B cell (primary cell): Measurements from ENCODE around the gene CCDC85C. TPM values are rescaled to one million over a fixed set of nuclear protein-coding genes. Genes with fewer than 3 reads are reported as not detected.

Experiments used
- ATAC-seq: fragments of 200-7000 bp; cut with Tn5 transposase; one replicate; pipeline ENCODE4 v1.10.0; 2021; ENCODE audit warnings: low read depth, mild to moderate bottlenecking, moderate number of reproducible peaks, moderate library complexity
- CTCF ChIA-PET: fragments of 350-600 bp; sonication (Branson Sonifier 250); formaldehyde crosslinking; loops from one replicate; lab custom pipeline; 2021; ENCODE audit warnings: antibody characterized with exemption, inconsistent platforms; lab: Charles Lee
- POLR2A ChIA-PET: fragments of 350-600 bp; sonication (Branson Sonifier 250); formaldehyde crosslinking; loops from one replicate; lab custom pipeline; 2021; ENCODE audit warnings: antibody characterized with exemption; lab: Charles Lee
- DNase-seq: peaks from one replicate; pipeline ENCODE4 v3.0.0; 2013
- H2AFZ ChIP-seq: 2 replicates; pipeline ENCODE4 v1.6.1; 2012; ENCODE audit warnings: mild to moderate bottlenecking, low read depth, low read length; ENCODE audit not compliant: insufficient read depth, poor library complexity, severe bottlenecking
- H3K27ac ChIP-seq, 2 donors: 1 replicate in 1 of 2; 2 replicates in 1 of 2; pipeline ENCODE4 v1.5.1; 2012 to 2013; ENCODE audit warnings: low read length in 2 of 2, mild to moderate bottlenecking in 2 of 2, moderate library complexity in 1 of 2
- H3K27me3 ChIP-seq, 4 experiments: fragments of 200-600 bp in 1 of 4; sonication (generic) in 1 of 4; replicated peaks in 1 of 4; 1 replicate in 2 of 4; 2 replicates in 2 of 4; pipeline versions ENCODE4 v1.6.1 to v1.7.0; 2013 to 2016; ENCODE audit warnings: low read length in 3 of 4, mild to moderate bottlenecking in 2 of 4, mixed read lengths in 1 of 4, moderate library complexity in 1 of 4; ENCODE audit not compliant: insufficient read depth in 4 of 4, control insufficient read depth in 3 of 4; ENCODE audit errors: control extremely low read depth in 1 of 4
- H3K36me3 ChIP-seq, 2 experiments: replicated peaks in 1 of 2; 1 replicate in 1 of 2; 2 replicates in 1 of 2; pipeline versions ENCODE4 v1.6.1 to v1.7.1; 2013; ENCODE audit warnings: low read length in 1 of 2; ENCODE audit not compliant: insufficient read depth in 2 of 2, control insufficient read depth in 1 of 2; ENCODE audit errors: control extremely low read depth in 1 of 2, extremely low read depth in 1 of 2
- H3K4me1 ChIP-seq, 2 donors: fragments of 200-600 bp in 1 of 2; sonication (generic) in 1 of 2; 1 replicate in 1 of 2; 2 replicates in 1 of 2; pipeline versions ENCODE4 v1.5.1 to v1.6.1; 2013 to 2017; ENCODE audit warnings: low read length in 2 of 2; ENCODE audit not compliant: control insufficient read depth in 2 of 2, insufficient read depth in 2 of 2
- H3K4me2 ChIP-seq: replicated peaks from 2 replicates; pipeline ENCODE3; 2012; ENCODE audit warnings: mild to moderate bottlenecking, low read depth, low read length; ENCODE audit not compliant: poor library complexity, severe bottlenecking
- H3K4me3 ChIP-seq, 5 experiments: fragments of 200-600 bp in 1 of 5; sonication (generic) in 1 of 5; 1 replicate in 3 of 5; 2 replicates in 2 of 5; pipeline versions ENCODE4 v1.5.1 to v1.7.0; 2011 to 2016; ENCODE audit warnings: low read length in 4 of 5, mild to moderate bottlenecking in 4 of 5, low read depth in 2 of 5, control low read depth in 1 of 5, moderate library complexity in 1 of 5; ENCODE audit not compliant: insufficient read depth in 1 of 5; ENCODE audit errors: control extremely low read depth in 1 of 5, extremely low read depth in 1 of 5
- H3K79me2 ChIP-seq: fragments of 200-600 bp; sonication (generic); one replicate; pipeline ENCODE4 v1.6.0; 2016; ENCODE audit warnings: low read length; ENCODE audit not compliant: control insufficient read depth, insufficient read depth
- H3K9ac ChIP-seq: fragments of 200-600 bp; sonication (generic); 2 replicates; pipeline ENCODE4 v1.6.1; 2017; ENCODE audit warnings: mild to moderate bottlenecking, low read length, moderate library complexity
- H3K9me3 ChIP-seq, 3 donors: one replicate each; pipeline versions ENCODE4 v1.6.1 to v1.7.1; 2013; ENCODE audit warnings: low read length in 2 of 3; ENCODE audit not compliant: control insufficient read depth in 2 of 3, insufficient read depth in 1 of 3; ENCODE audit errors: control extremely low read depth in 1 of 3
- H4K20me1 ChIP-seq: 2 replicates; pipeline ENCODE4 v1.6.0; 2012; ENCODE audit warnings: mild to moderate bottlenecking, low read length; ENCODE audit not compliant: insufficient read depth, control insufficient read depth, poor library complexity, severe bottlenecking
- H3K27ac Mint-ChIP-seq: one replicate; pipeline ENCODE4 v1.8.0; 2021; ENCODE audit warnings: mixed read lengths
- H3K27me3 Mint-ChIP-seq: one replicate; pipeline ENCODE4 v1.8.0; 2021; ENCODE audit warnings: mixed read lengths
- H3K4me1 Mint-ChIP-seq: one replicate; pipeline ENCODE4 v1.8.0; 2021; ENCODE audit warnings: mixed read lengths
- H3K4me3 Mint-ChIP-seq: one replicate; pipeline ENCODE4 v1.8.0; 2021; ENCODE audit warnings: mixed read lengths
- H3K9me3 Mint-ChIP-seq: one replicate; pipeline ENCODE4 v1.8.0; 2022; ENCODE audit warnings: mixed read lengths; ENCODE audit not compliant: insufficient read depth
- CTCF ChIP-seq: fragments of 200-600 bp; IDR thresholded peaks from one replicate; pipeline ENCODE4 v1.8.0; 2022; ENCODE audit warnings: antibody characterized with exemption, mild to moderate bottlenecking
- EZH2 ChIP-seq: IDR thresholded peaks from 2 replicates; pipeline ENCODE4 v1.6.1; 2012; ENCODE audit warnings: borderline replicate concordance, low read depth, mild to moderate bottlenecking, moderate library complexity, low read length; ENCODE audit not compliant: insufficient read depth, poor library complexity, severe bottlenecking
- WGBS: methylation state at CpG from one replicate; pipeline ENCODE4 v1.1.5; 2013; ENCODE audit warnings: missing lambda C conversion rate; ENCODE audit not compliant: insufficient coverage; 5-methylcytosine and 5-hydroxymethylcytosine counted together
- intact Hi-C: fragments of 100-400 bp; cut with micrococcal nuclease; formaldehyde crosslinking; loops from one replicate; pipeline ENCODE4 v1.10.0; 2022
- polyA plus RNA-seq: library from polyadenylated mRNA; depleted of rRNA; stranded (reverse); fragments of >200 nt; gene quantifications from 2 replicates; pipeline ENCODE4 v1.2.3, GENCODE V29; 2012
- total RNA-seq, 2 donors: library from RNA; stranded (reverse); fragments of 120-200 nt in 1 of 2; gene quantifications; 1 replicate in 1 of 2; 2 replicates in 1 of 2; pipeline versions ENCODE4 v1.2.3 to v1.2.4, GENCODE V29; 2013 to 2022

CCDC85C gene
- total and polyA plus RNA-seq, 2 donors (not counting 1 experiment from before 2014, with no cell fraction given), result 0.52 to 2.7 TPM

GRCh38 chr14:99579120-99579836 is 24.7 kb downstream of the CCDC85C start:
- POLR2A ChIA-PET, result no interaction called here
- Mint-ChIP-seq H3K27me3 (no peaks in the 10 kb centered on the region), H3K9me3 (no peaks in the 10 kb centered on the region), H3K4me3 (no peak overlapping the region), H3K27ac (no peak overlapping the region), H3K4me1 (peaks cover 6% of the 10 kb centered on the region)
- Histone ChIP-seq H3K27ac (no peak overlapping the region), H4K20me1 (no peaks in the 10 kb centered on the region), H3K9me3 (no peaks in the 10 kb centered on the region), H3K9ac (no peak overlapping the region), H3K4me1 (no peaks in the 10 kb centered on the region), H3K36me3 (no peaks in the 10 kb centered on the region), H3K79me2 (no peaks in the 10 kb centered on the region), H3K4me3 (no peak overlapping the region), H3K4me2 (no peak overlapping the region), H2AFZ (no peak overlapping the region), H3K27me3 (no peaks in the 10 kb centered on the region)
- TF ChIP-seq EZH2 (no peak), CTCF (no peak)
- CTCF ChIA-PET, result no interaction called here
- ATAC-seq (no peak), DNase-seq (no peak)
- WGBS, result 64% methylated on average over 9 of the region's 11 CpGs
- intact Hi-C loops, result no loop called here

- no peaks in the 10 kb centered on the region for H3K4me1 ChIP-seq
- no peaks in the 10 kb centered on the region for H3K9me3 Mint-ChIP-seq
- CTCF ChIA-PET, result no interaction called here
- no peak overlapping the region for H3K27ac ChIP-seq
- H3K4me3 ChIP-seq, result no peak overlapping the region
- H3K27me3 Mint-ChIP-seq, result no peaks in the 10 kb centered on the region
- intact Hi-C loops, result no loop called here
- H4K20me1 ChIP-seq, result no peaks in the 10 kb centered on the region
- H3K27ac Mint-ChIP-seq, result no peak overlapping the region
- no peaks in the 10 kb centered on the region for H3K79me2 ChIP-seq
- peaks cover 6% of the 10 kb centered on the region for H3K4me1 Mint-ChIP-seq
- no peak overlapping the region for H3K9ac ChIP-seq
- no peaks in the 10 kb centered on the region for H3K27me3 ChIP-seq
- no peak overlapping the region for H3K4me2 ChIP-seq
- H3K9me3 ChIP-seq, result no peaks in the 10 kb centered on the region
- no peak overlapping the region for H3K4me3 Mint-ChIP-seq
- WGBS, result 62% methylated on average over 1 of the region's 12 CpGs
- ATAC-seq (no peak), DNase-seq (no peak)
- no peak overlapping the region for H2AFZ ChIP-seq
- TF ChIP-seq EZH2, result no peak
- no peak for TF ChIP-seq CTCF
- H3K36me3 ChIP-seq, result no peaks in the 10 kb centered on the region
- POLR2A ChIA-PET, result no interaction called here
Measured at GRCh38 chr14:99578541-99579101, 25.4 kb downstream of the CCDC85C start.
